Heart right ventricle (tissue), 16 donors: ENCODE results near the gene KIF16B. TPM values are rescaled to one million over a fixed set of nuclear protein-coding genes. Genes with fewer than 3 reads are reported as not detected.

Source experiments
- ATAC-seq, 8 donors: fragments of 200-7000 bp; cut with Tn5 transposase; one replicate each; pipeline ENCODE4 v1.9.1; 2020; ENCODE audit warnings: mild to moderate bottlenecking in 8 of 8, moderate library complexity in 8 of 8, moderate number of reproducible peaks in 1 of 8
- DNase-seq, 2 donors: peaks; one replicate each; pipeline ENCODE4 v3.0.0-alpha.2; 2020
- H3K27ac ChIP-seq, 10 donors: fragments of 200-600 bp; sonication (generic) in 2 of 10; one replicate each; pipeline versions ENCODE4 v1.5.0 to v1.8.0; 2020 to 2022; ENCODE audit warnings: mild to moderate bottlenecking in 3 of 10
- H3K27me3 ChIP-seq, 7 donors: fragments of 200-600 bp; one replicate each; pipeline ENCODE4 v1.8.0; 2021 to 2022; ENCODE audit warnings: mild to moderate bottlenecking in 2 of 7
- H3K36me3 ChIP-seq, 9 donors: fragments of 200-600 bp; sonication (generic) in 1 of 9; one replicate each; pipeline versions ENCODE4 v1.5.0 to v1.8.0; 2020 to 2022; ENCODE audit warnings: mild to moderate bottlenecking in 2 of 9
- H3K4me1 ChIP-seq, 9 donors: fragments of 200-600 bp; sonication (generic) in 1 of 9; one replicate each; pipeline versions ENCODE4 v1.5.0 to v1.8.0; 2020 to 2022; ENCODE audit warnings: mild to moderate bottlenecking in 4 of 9
- H3K4me3 ChIP-seq, 10 donors: fragments of 200-600 bp; sonication (generic) in 2 of 10; one replicate each; pipeline versions ENCODE4 v1.5.0 to v1.8.0; 2020 to 2022; ENCODE audit warnings: mild to moderate bottlenecking in 7 of 10, moderate library complexity in 2 of 10
- H3K9me3 ChIP-seq, 11 donors: fragments of 200-600 bp in 10 of 11; sonication (generic) in 2 of 11; one replicate each; pipeline versions ENCODE4 v1.5.0 to v1.8.0; 2013 to 2022; ENCODE audit warnings: mild to moderate bottlenecking in 2 of 11, control low read depth in 1 of 11, moderate library complexity in 1 of 11
- CTCF ChIP-seq, 9 donors: fragments of 200-600 bp; sonication (generic) in 2 of 9; IDR thresholded peaks; one replicate each; pipeline versions ENCODE4 v1.5.0 to v1.8.0; 2021 to 2022; ENCODE audit warnings: antibody characterized with exemption in 9 of 9, mild to moderate bottlenecking in 5 of 9, moderate library complexity in 1 of 9
- WGBS, 2 donors: extraction: QIAGEN DNeasy Blood & Tissue Kit; methylation state at CpG; one replicate each; pipeline ENCODE4 v1.1.7; 2013; ENCODE audit warnings: inconsistent platforms in 1 of 2; 5-methylcytosine and 5-hydroxymethylcytosine counted together
- intact Hi-C, 10 donors: fragments of 100-400 bp; cut with DNase I; formaldehyde crosslinking; loops; one replicate each; pipeline versions ENCODE4 v1.11.1 to v1.14.2; 2022
- polyA plus RNA-seq, 2 donors: library from polyadenylated mRNA; stranded (reverse); fragments of 200-250 nt; gene quantifications; one replicate each; pipeline ENCODE4 v1.2.3, GENCODE V29; 2013
- total RNA-seq, 10 donors: library from RNA; stranded (reverse); fragmentation: NEBNext Ultra II Directional in 3 of 10; extraction: Animal tissue kit (Norgen Biotek cat#: 25700) in 3 of 10; gene quantifications; one replicate each; pipeline versions ENCODE4 v1.2.1 to v1.2.4, GENCODE V29; 2021 to 2023
- donor health status: Arrhythmogenic right ventricular cardiomyopathy.
- donor health status: ischemic (EF 13 %, LVEDD 7.1; RV severe dilation, severe dysfunction).
- donor health status: healthy with polysubstance abuse.
- donor health status: DM: no; HTN: yes; CAD: no.
- donor health status: DM: no; HTN: no; CAD: no.
- donor health status: ischemic (EF 25% LVEDD 6.9; RV normal size, moderate dysfunction).
- donor health status: ischemic (EF 25% LVEDD 5.7; RV mildly dilated, moderate dysfunction).
- donor health status: healthy.
- donor health status: DM: yes; HTN: yes; CAD: no.
- donor health status: Ischemic cardiomyopathy.
- donor health status: ischemic (EF 35%, LVEDD 5.7; RV mildly dilated, moderate dysfunction).
- donor health status: nonischemic (EF 11% LVEDD 7.7; RV severe dilation, severe dysfunction).
- donor health status: DM: yes; HTN: yes; CAD: no.
- donor health status: PGD.
- donor health status: ischemic (EF 29% LVEDD 5.4; RV normal size, mild dysfunction).
- donor health status: nonischemic (EF 23%, LVEDD 6.1; RV moderate dilation, normal function).

The KIF16B gene
- total and polyA plus RNA-seq, 12 donors, result 9.7 to 22.5 (median 17.9) TPM

GRCh38 chr20:16283978-16284377, 289.3 kb downstream of the KIF16B start:
- Histone ChIP-seq H3K27me3 (no peaks in the 10 kb centered on the region), H3K36me3 (no peaks in the 10 kb centered on the region), H3K4me1 (peaks cover 0 to 6% (median 0%) of the 10 kb centered on the region in 9 donors), H3K27ac (no peak overlapping the region), H3K4me3 (no peak overlapping the region), H3K9me3 (peaks cover 0 to 5% (median 0%) of the 10 kb centered on the region in 11 donors)
- TF ChIP-seq CTCF (IDR thresholded peaks at IDR 0.05), result no peak
- 78 to 84% methylated on average over 5 of the region's 5 CpGs for WGBS, 2 donors
- intact Hi-C loops, result no loop called here
- ATAC-seq, result peak in 4 of 8 donors; percentile 34 to 62 (median 56)
- no peak for DNase-seq

- WGBS, 2 donors, result 94 to 95% methylated on average over 6 of the region's 6 CpGs
- no peak overlapping the region for H3K27ac ChIP-seq
- no peak for TF ChIP-seq CTCF (IDR thresholded peaks at IDR 0.05)
- peaks cover 0 to 5% (median 0%) of the 10 kb centered on the region in 11 donors for H3K9me3 ChIP-seq
- H3K36me3 ChIP-seq, result no peaks in the 10 kb centered on the region
- no peaks in the 10 kb centered on the region for H3K27me3 ChIP-seq
- ATAC-seq, result no peak
- no peak overlapping the region for H3K4me3 ChIP-seq
- intact Hi-C loops, result no loop called here
- peaks cover 0 to 6% (median 0%) of the 10 kb centered on the region in 9 donors for H3K4me1 ChIP-seq
- DNase-seq, result no peak
Measured at GRCh38 chr20:16283307-16283706, 289.9 kb downstream of the KIF16B start.

GRCh38 chr20:16280219-16280618, 293.0 kb downstream of the KIF16B start:
- Histone ChIP-seq H3K36me3 (no peaks in the 10 kb centered on the region), H3K4me1 (peaks cover 0 to 6% (median 0%) of the 10 kb centered on the region in 9 donors), H3K27ac (no peak overlapping the region), H3K9me3 (peaks cover 0 to 5% (median 0%) of the 10 kb centered on the region in 11 donors), H3K4me3 (no peak overlapping the region), H3K27me3 (no peaks in the 10 kb centered on the region)
- ATAC-seq, result no peak
- DNase-seq, result no peak
- 83 to 87% methylated on average over 2 of the region's 2 CpGs for WGBS, 2 donors
- TF ChIP-seq CTCF (IDR thresholded peaks at IDR 0.05), result no peak
- intact Hi-C loops, result no loop called here

- no peak for DNase-seq
- H3K4me1 ChIP-seq, result peaks cover 0 to 6% (median 0%) of the 10 kb centered on the region in 9 donors
- intact Hi-C loops, result no loop called here
- ATAC-seq, result no peak
- H3K4me3 ChIP-seq, result no peak overlapping the region
- TF ChIP-seq CTCF (IDR thresholded peaks at IDR 0.05), result no peak
- no peaks in the 10 kb centered on the region for H3K36me3 ChIP-seq
- H3K27ac ChIP-seq, result no peak overlapping the region
- H3K27me3 ChIP-seq, result no peaks in the 10 kb centered on the region
- WGBS, 2 donors, result 94 to 96% methylated on average over 5 of the region's 5 CpGs
- peaks cover 0 to 5% (median 0%) of the 10 kb centered on the region in 11 donors for H3K9me3 ChIP-seq
Measured at GRCh38 chr20:16279320-16279719, 293.9 kb downstream of the KIF16B start.
